BJ (cell line): Measurements from ENCODE around the gene C14orf132. TPM values are rescaled to one million over a fixed set of nuclear protein-coding genes. Genes with fewer than 3 reads are reported as not detected.

Experiments used
- CTCF ChIA-PET: fragments of 350-600 bp; formaldehyde crosslinking; extraction: SDS; loops from one replicate; lab custom pipeline; 2021; ENCODE audit warnings: antibody characterized with exemption, inconsistent platforms; lab: Yijun Ruan, JAX
- POLR2A ChIA-PET: fragments of 300-600 bp; sonication (Branson Sonifier 250); formaldehyde crosslinking; extraction: SDS; loops from one replicate; lab custom pipeline; 2021; ENCODE audit warnings: antibody characterized with exemption; lab: Charles Lee
- DNase-seq: peaks from one replicate; pipeline ENCODE4 v3.0.0-alpha.2; 2011; ENCODE audit warnings: low read depth
- H3K27me3 ChIP-seq: 2 replicates; pipeline ENCODE4 v1.6.0; 2011; ENCODE audit warnings: low read length; ENCODE audit not compliant: control insufficient read depth, insufficient read depth
- H3K36me3 ChIP-seq: 2 replicates; pipeline ENCODE4 v1.5.1; 2011; ENCODE audit warnings: low read length; ENCODE audit not compliant: control insufficient read depth, insufficient read depth
- H3K4me3 ChIP-seq: 2 replicates; pipeline ENCODE4 v1.5.1; 2011; ENCODE audit warnings: low read depth, mild to moderate bottlenecking, control low read depth, low read length
- CTCF ChIP-seq: IDR thresholded peaks from 2 replicates; pipeline ENCODE4 v1.5.1; 2011; ENCODE audit warnings: low read depth, mild to moderate bottlenecking, control low read depth, inconsistent platforms, low read length, moderate library complexity; ENCODE audit not compliant: insufficient read depth
- polyA plus RNA-seq: library from polyadenylated mRNA; depleted of rRNA; stranded (reverse); fragments of >200 nt; gene quantifications from 2 replicates; pipeline ENCODE4 v1.2.3, GENCODE V29; 2011

The C14orf132 gene
- polyA plus RNA-seq, 1 experiment, result 13.2 TPM

GRCh38 chr14:96082420-96083300 lies 43.5 kb downstream of the C14orf132 start:
- no peak overlapping the region for H3K4me3 ChIP-seq
- CTCF ChIA-PET, result no interaction called here
- no peaks in the 10 kb centered on the region for H3K27me3 ChIP-seq
- DNase-seq, result no peak
- peaks cover 7% of the 10 kb centered on the region for H3K36me3 ChIP-seq
- TF ChIP-seq CTCF, result no peak
- POLR2A ChIA-PET, result no interaction called here

GRCh38 chr14:96083667-96084320 lies 44.6 kb downstream of the C14orf132 start:
- H3K4me3 ChIP-seq, result no peak overlapping the region
- DNase-seq, result no peak
- H3K27me3 ChIP-seq, result no peaks in the 10 kb centered on the region
- CTCF ChIA-PET, result interaction anchor here (1.0 to 1.2 kb wide), 3 partner anchors 11 to 15 kb away, joined by 3 to 4 read pairs (median 3); no protein-coding TSS in a partner anchor
- POLR2A ChIA-PET, result no interaction called here
- H3K36me3 ChIP-seq, result peaks cover 13% of the 10 kb centered on the region
- TF ChIP-seq CTCF, result no peak

GRCh38 chr14:96084796-96085195 lies 45.6 kb downstream of the C14orf132 start:
- ChIA-PET POLR2A (no interaction called here), CTCF (interaction anchor here (1.1 to 1.2 kb wide), 2 partner anchors 13 to 14 kb away, joined by 3 to 4 read pairs; no protein-coding TSS in a partner anchor)
- peaks cover 16% of the 10 kb centered on the region for H3K36me3 ChIP-seq
- no peaks in the 10 kb centered on the region for H3K27me3 ChIP-seq
- DNase-seq, result no peak
- no peak overlapping the region for H3K4me3 ChIP-seq
- no peak for TF ChIP-seq CTCF

- no peak for TF ChIP-seq CTCF
- ChIA-PET POLR2A (no interaction called here), CTCF (interaction anchor here (1.2 to 2.3 kb wide), 2 partner anchors 14 to 86 kb away, joined by 3 to 13 read pairs; no protein-coding TSS in a partner anchor)
- Histone ChIP-seq H3K27me3 (no peaks in the 10 kb centered on the region), H3K36me3 (peaks cover 15% of the 10 kb centered on the region), H3K4me3 (no peak overlapping the region)
- no peak for DNase-seq
Observed at GRCh38 chr14:96085369-96085768, 46.2 kb downstream of the C14orf132 start.

- no peak for DNase-seq
- ChIA-PET POLR2A (no interaction called here), CTCF (interaction anchor here (1.2 to 2.3 kb wide), 5 partner anchors 14 to 92 kb away, joined by 3 to 13 read pairs (median 4); no protein-coding TSS in a partner anchor)
- no peak overlapping the region for H3K4me3 ChIP-seq
- TF ChIP-seq CTCF, result no peak
- peaks cover 15% of the 10 kb centered on the region for H3K36me3 ChIP-seq
- H3K27me3 ChIP-seq, result no peaks in the 10 kb centered on the region
Observed at GRCh38 chr14:96086032-96086431, 46.9 kb downstream of the C14orf132 start.
